Measurements from ENCODE around the gene ATP8A1. TPM values are rescaled to one million over a fixed set of nuclear protein-coding genes. Genes with fewer than 3 reads are reported as not detected.

The ATP8A1 gene
- total RNA-seq, 4 donors from 2014 or later: 10.5 to 37.0 (median 16.4) TPM

DNA sequence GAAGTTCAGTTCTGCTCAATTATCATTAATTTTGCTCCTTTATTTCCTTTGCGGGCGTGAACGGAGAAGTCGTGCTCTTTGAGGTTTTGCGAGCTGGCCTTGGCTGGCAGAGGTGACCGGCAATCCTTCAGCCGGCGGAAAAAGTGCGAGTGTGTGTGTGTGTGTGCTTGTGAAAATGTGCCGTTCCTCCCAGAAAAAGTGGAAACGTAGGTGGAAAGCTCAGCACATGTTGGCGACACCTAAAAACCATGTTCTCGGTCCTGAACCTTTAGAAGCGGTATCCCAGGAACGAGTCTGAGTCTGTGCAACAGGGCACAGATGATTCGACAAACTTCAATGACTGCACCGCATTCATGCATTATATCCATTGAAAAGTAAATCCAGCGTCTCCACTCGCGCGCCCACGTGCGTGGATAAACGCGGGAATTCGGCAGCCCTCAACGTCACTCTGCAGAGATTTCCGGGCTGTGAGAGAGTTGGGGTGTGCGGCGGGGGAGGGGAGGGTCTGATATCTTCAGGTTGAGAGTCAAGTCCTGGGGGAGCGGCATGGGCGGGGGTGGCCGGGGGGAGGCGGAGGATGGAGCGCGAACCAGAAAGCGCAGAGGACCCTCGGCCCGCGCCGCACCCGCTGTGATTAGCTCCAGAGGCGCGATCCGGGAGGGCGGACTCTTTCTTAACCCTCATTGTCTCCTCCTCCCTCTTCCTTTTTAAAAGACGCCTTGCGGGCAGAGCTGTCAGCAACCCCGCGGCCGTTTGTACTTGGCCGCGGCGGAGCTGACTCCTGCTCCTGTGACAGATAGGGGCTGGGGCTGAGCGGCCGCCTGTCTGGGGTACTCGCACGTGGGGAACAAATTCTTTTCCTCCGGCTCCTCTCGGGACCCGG, 259.9 kb downstream of the ATP8A1 start, which contains the start of gene SHISA3:
Gene SHISA3, plus strand, starts transcription at position 737 of the 883 bp plus-strand sequence. CDS start 569 bp downstream, outside the sequence.
- TF ChIP-seq, protein P1, sequence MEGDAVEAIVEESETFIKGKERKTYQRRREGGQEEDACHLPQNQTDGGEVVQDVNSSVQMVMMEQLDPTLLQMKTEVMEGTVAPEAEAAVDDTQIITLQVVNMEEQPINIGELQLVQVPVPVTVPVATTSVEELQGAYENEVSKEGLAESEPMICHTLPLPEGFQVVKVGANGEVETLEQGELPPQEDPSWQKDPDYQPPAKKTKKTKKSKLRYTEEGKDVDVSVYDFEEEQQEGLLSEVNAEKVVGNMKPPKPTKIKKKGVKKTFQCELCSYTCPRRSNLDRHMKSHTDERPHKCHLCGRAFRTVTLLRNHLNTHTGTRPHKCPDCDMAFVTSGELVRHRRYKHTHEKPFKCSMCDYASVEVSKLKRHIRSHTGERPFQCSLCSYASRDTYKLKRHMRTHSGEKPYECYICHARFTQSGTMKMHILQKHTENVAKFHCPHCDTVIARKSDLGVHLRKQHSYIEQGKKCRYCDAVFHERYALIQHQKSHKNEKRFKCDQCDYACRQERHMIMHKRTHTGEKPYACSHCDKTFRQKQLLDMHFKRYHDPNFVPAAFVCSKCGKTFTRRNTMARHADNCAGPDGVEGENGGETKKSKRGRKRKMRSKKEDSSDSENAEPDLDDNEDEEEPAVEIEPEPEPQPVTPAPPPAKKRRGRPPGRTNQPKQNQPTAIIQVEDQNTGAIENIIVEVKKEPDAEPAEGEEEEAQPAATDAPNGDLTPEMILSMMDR (IDR thresholded peaks at IDR 0.05): no peak
- DNase-seq (ENCODE audit: low spot score) (no peak), ATAC-seq (ENCODE audit: low FRiP score) (peak; percentile 53)

GRCh38 chr4:42396361-42396751, 260.5 kb downstream of the ATP8A1 start:
- TF ChIP-seq, protein P1 (IDR thresholded peaks at IDR 0.05): no peak
- no peak for ATAC-seq (ENCODE audit: low FRiP score)
- no peak for DNase-seq (ENCODE audit: low spot score)

- TF ChIP-seq, protein P1 (IDR thresholded peaks at IDR 0.05): no peak
- ATAC-seq (ENCODE audit: low FRiP score): no peak
- DNase-seq (ENCODE audit: low spot score): no peak
Measured at GRCh38 chr4:42395595-42395994, 261.3 kb downstream of the ATP8A1 start.

- ATAC-seq (ENCODE audit: low FRiP score): no peak
Measured at GRCh38 chr4:42392436-42392835, 264.5 kb downstream of the ATP8A1 start.

GRCh38 chr4:42391981-42392380, 264.9 kb downstream of the ATP8A1 start:
- DNase-seq (ENCODE audit: low spot score) (no peak), ATAC-seq (ENCODE audit: low FRiP score) (no peak)
- TF ChIP-seq, protein P1 (IDR thresholded peaks at IDR 0.05): no peak

More at GRCh38 chr4:42392436-42392835, 264.5 kb downstream of the ATP8A1 start:
- no peak for DNase-seq (ENCODE audit: low spot score)
- TF ChIP-seq, protein P1 (IDR thresholded peaks at IDR 0.05): no peak

- TF ChIP-seq, protein P1 (IDR thresholded peaks at IDR 0.05): no peak
- ATAC-seq (ENCODE audit: low FRiP score) (no peak), DNase-seq (ENCODE audit: low spot score) (no peak)
Measured at GRCh38 chr4:42391355-42391664, 265.6 kb downstream of the ATP8A1 start.
